IMR-90 (cell line): ENCODE results near the gene SDK1.

Source experiments
- BHLHE40 ChIP-seq: fragments of 150-350 bp; IDR thresholded peaks from 2 replicates; pipeline ENCODE4 v1.6.1; 2016; ENCODE audit warnings: mild to moderate bottlenecking, low read depth, low read length
- CTCF ChIP-seq: conservative IDR thresholded peaks from 2 replicates; pipeline ENCODE4 v1.5.1; 2012; ENCODE audit warnings: mild to moderate bottlenecking, low read depth, low read length, improper control_type of control experiment

DNA sequence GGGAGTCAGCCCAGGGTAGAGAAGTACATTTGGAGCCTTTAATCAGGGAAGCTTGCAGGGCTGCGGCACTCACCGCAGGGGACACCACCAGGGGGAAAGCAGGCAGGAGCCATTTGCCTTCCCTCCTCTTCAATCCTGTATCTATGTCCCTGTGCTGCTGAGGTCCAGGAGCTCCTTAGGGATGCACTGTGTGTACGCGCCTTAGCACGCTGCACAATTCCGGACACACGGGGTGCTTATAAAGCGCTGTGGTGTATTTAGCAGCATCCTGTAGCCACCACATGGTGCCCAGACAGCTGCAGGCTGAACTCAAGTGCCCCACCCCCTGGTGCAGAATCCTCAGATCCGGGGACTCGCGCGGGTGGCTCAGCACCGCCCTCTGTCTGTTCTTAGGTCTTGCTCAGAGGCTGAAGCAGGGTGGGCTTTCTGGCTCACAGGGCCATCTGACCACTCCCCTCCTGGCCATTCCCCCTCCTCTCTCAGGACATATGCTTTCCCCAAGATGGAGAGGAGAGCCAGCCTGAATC lies 421.4 kb downstream of the SDK1 start:
- TF ChIP-seq CTCF = no peak
- TF ChIP-seq BHLHE40 = no peak
